HG03060 (cell line): ENCODE results near the gene OTX2.

Experiments
- ATAC-seq: cut with Tn5 transposase; IDR thresholded peaks from one replicate; pipeline ENCODE4 v1.9.1; 2021; ENCODE audit warnings: low read depth, moderate number of reproducible peaks; ENCODE audit not compliant: unreplicated experiment

Gene OTX2

GRCh38 chr14:56810147-56810719 lies at the start of gene OTX2:
Gene OTX2 (minus strand): TSS chr14:56810479. CDS start chr14:56805456, 5,023 bp downstream.
- no peak for ATAC-seq

GRCh38 chr14:56858422-56858821 lies 48.1 kb upstream of the OTX2 start:
- ATAC-seq, result no peak

- ATAC-seq, result no peak
These were observed 46.9 kb upstream of the OTX2 start for GRCh38 chr14:56857216-56857615.

- ATAC-seq, result no peak
These were observed 45.7 kb upstream of the OTX2 start for GRCh38 chr14:56855891-56856461.

- ATAC-seq, result no peak
These were observed 44.0 kb upstream of the OTX2 start for GRCh38 chr14:56854325-56854724.

- ATAC-seq, result no peak
These were observed 37.0 kb upstream of the OTX2 start for GRCh38 chr14:56846970-56847930.

GRCh38 chr14:56844406-56845002 lies 34.2 kb upstream of the OTX2 start:
- no peak for ATAC-seq

- ATAC-seq, result no peak
These were observed 31.3 kb upstream of the OTX2 start for GRCh38 chr14:56841611-56842010.

GRCh38 chr14:56840221-56840620 lies 29.9 kb upstream of the OTX2 start:
- no peak for ATAC-seq

- no peak for ATAC-seq
These were observed 18.9 kb upstream of the OTX2 start for GRCh38 chr14:56829151-56829550.

GRCh38 chr14:56826214-56826613 lies 15.9 kb upstream of the OTX2 start:
- ATAC-seq, result no peak

- no peak for ATAC-seq
These were observed 11.7 kb upstream of the OTX2 start for GRCh38 chr14:56821805-56822610.

GRCh38 chr14:56821177-56821576 lies 10.9 kb upstream of the OTX2 start:
- ATAC-seq, result no peak

- no peak for ATAC-seq
These were observed 7.2 kb upstream of the OTX2 start for GRCh38 chr14:56817396-56817921.

- no peak for ATAC-seq
These were observed 6.5 kb upstream of the OTX2 start for GRCh38 chr14:56816574-56817391.

GRCh38 chr14:56815745-56816144 lies 5.5 kb upstream of the OTX2 start:
- no peak for ATAC-seq

- ATAC-seq, result no peak
These were observed 4.9 kb upstream of the OTX2 start for GRCh38 chr14:56814969-56815700.

GRCh38 chr14:56814519-56814959 lies 4.3 kb upstream of the OTX2 start:
- ATAC-seq, result no peak
